Hepatocyte (in vitro differentiated cells): ENCODE measurements around the gene KEAP1.

Source experiments
- CTCF ChIP-seq: fragments of 200-600 bp; sonication (generic); IDR thresholded peaks from 2 replicates; pipeline ENCODE4 v1.5.1; 2016; ENCODE audit warnings: antibody characterized with exemption, mild to moderate bottlenecking; ENCODE audit not compliant: poor library complexity
- EZH2 ChIP-seq: fragments of 200-600 bp; sonication (generic); IDR thresholded peaks from 2 replicates; pipeline ENCODE4 v1.6.1; 2016; ENCODE audit warnings: antibody characterized with exemption, mild to moderate bottlenecking, borderline replicate concordance
- EZH2phosphoT487 ChIP-seq: fragments of 200-600 bp; sonication (generic); IDR thresholded peaks from one replicate; pipeline ENCODE4 v1.6.1; 2018; ENCODE audit warnings: antibody characterized with exemption, mild to moderate bottlenecking, low read depth, moderate library complexity; ENCODE audit not compliant: unreplicated experiment, severe bottlenecking

- TF ChIP-seq CTCF (no peak), EZH2phosphoT487 (no peak), EZH2 (no peak)
Observed at GRCh38 chr19:10461047-10461949, 41.9 kb downstream of the KEAP1 start.
